GM12878 (cell line): ENCODE results near the gene MFSD1.

ENCODE experiments used
- CHD2 ChIP-seq: IDR thresholded peaks from 2 replicates; pipeline ENCODE4 v1.6.1; 2011; ENCODE audit warnings: low read depth, low read length, improper control_type of control experiment, borderline replicate concordance
- MTA3 ChIP-seq: IDR thresholded peaks from 2 replicates; pipeline ENCODE4 v1.6.1; 2012; ENCODE audit warnings: low read length, inconsistent platforms, borderline replicate concordance
- POLR2A ChIP-seq: IDR thresholded peaks from 2 replicates; pipeline ENCODE4 v1.6.1; 2011; ENCODE audit warnings: low read depth, mild to moderate bottlenecking, low read length
- POLR2AphosphoS5 ChIP-seq: IDR thresholded peaks from 2 replicates; pipeline ENCODE4 v1.6.1; 2011; ENCODE audit warnings: mild to moderate bottlenecking, low read length, inconsistent platforms
- RFX5 ChIP-seq: IDR thresholded peaks from 2 replicates; pipeline ENCODE4 v1.6.1; 2011; ENCODE audit warnings: low read depth, low read length, improper control_type of control experiment
- SPI1 ChIP-seq: IDR thresholded peaks from 2 replicates; pipeline ENCODE4 v1.6.1; 2011; ENCODE audit warnings: low read depth, mild to moderate bottlenecking, low read length, moderate library complexity, borderline replicate concordance; ENCODE audit not compliant: insufficient read depth
- SRF ChIP-seq, 2 experiments: IDR thresholded peaks; 2 replicates each; pipeline ENCODE4 v1.6.1; 2011; ENCODE audit warnings: low read depth in 2 of 2, low read length in 2 of 2, mild to moderate bottlenecking in 1 of 2, moderate library complexity in 1 of 2
- YY1 ChIP-seq: IDR thresholded peaks from 2 replicates; pipeline ENCODE4 v1.6.1; 2011; ENCODE audit warnings: low read depth, mild to moderate bottlenecking, low read length
- ZBTB4 ChIP-seq: fragments of 450-650 bp; formaldehyde crosslinking; IDR thresholded peaks from 2 replicates; pipeline ENCODE4 v1.4.0; 2022; ENCODE audit warnings: mild to moderate bottlenecking, moderate library complexity

GRCh38 chr3:158801696-158802408, at the start of gene MFSD1:
- no peak for TF ChIP-seq RFX5
- peak; percentile 32 for TF ChIP-seq YY1
- TF ChIP-seq SRF (IDR thresholded peaks at IDR 0.05; ENCODE audit: low read depth in 2 of 2, low read length in 2 of 2), result 0 out of 4 replicates have a peak, but pooled peaks of 1 of the 2 experiments have one; percentile 58
- TF ChIP-seq POLR2AphosphoS5, result peak; percentile 55; the same call in 1 of the 2 replicates
- TF ChIP-seq SPI1, result 0 out of 2 replicates have a peak, but pooled peaks have one; percentile 16
- TF ChIP-seq MTA3, result no peak
- no peak for TF ChIP-seq CHD2
- peak; percentile 87 for TF ChIP-seq POLR2A
- no peak for TF ChIP-seq ZBTB4 (CRISPR knock-in tag)
